ENCODE measurements around the gene PSMG1.
"Not testable (repeated sequence)": the region's sequence is repeated elsewhere in the genome, so short reads cannot be mapped to it uniquely, and the experiment has no call there.

The PSMG1 gene

GRCh38 chr21:39144191-39144590 is 39.1 kb downstream of the PSMG1 start:
- no peaks in the 10 kb centered on the region for H3K36me3 ChIP-seq (ENCODE audit: control insufficient read depth, insufficient read depth, low read length)
- H3K27me3 ChIP-seq (replicated peaks; ENCODE audit: control insufficient read depth, insufficient read depth, low read length), result no peaks in the 10 kb centered on the region
- no peak for TF ChIP-seq CTCF (IDR thresholded peaks at IDR 0.05; ENCODE audit: insufficient read depth, low read length, poor library complexity, severe bottlenecking)
- DNase-seq (ENCODE audit: extremely low read depth, insufficient read length), result no peak
- no peak overlapping the region for H3K4me3 ChIP-seq (replicated peaks; ENCODE audit: low read depth, low read length)

GRCh38 chr21:39142972-39143371 is 40.3 kb downstream of the PSMG1 start:
- H3K4me3 ChIP-seq (replicated peaks; ENCODE audit: low read depth, low read length), result no peak overlapping the region
- no peaks in the 10 kb centered on the region for H3K36me3 ChIP-seq (ENCODE audit: control insufficient read depth, insufficient read depth, low read length)
- TF ChIP-seq CTCF (IDR thresholded peaks at IDR 0.05; ENCODE audit: insufficient read depth, low read length, poor library complexity, severe bottlenecking), result no peak
- no peaks in the 10 kb centered on the region for H3K27me3 ChIP-seq (replicated peaks; ENCODE audit: control insufficient read depth, insufficient read depth, low read length)
- DNase-seq (ENCODE audit: extremely low read depth, insufficient read length), result no peak

- H3K27me3 ChIP-seq (replicated peaks; ENCODE audit: control insufficient read depth, insufficient read depth, low read length), result no peaks in the 10 kb centered on the region
- H3K4me3 ChIP-seq (replicated peaks; ENCODE audit: low read depth, low read length), result no peak overlapping the region
- no peak for TF ChIP-seq CTCF (IDR thresholded peaks at IDR 0.05; ENCODE audit: insufficient read depth, low read length, poor library complexity, severe bottlenecking)
- no peaks in the 10 kb centered on the region for H3K36me3 ChIP-seq (ENCODE audit: control insufficient read depth, insufficient read depth, low read length)
- no peak for DNase-seq (ENCODE audit: extremely low read depth, insufficient read length)
Observed at GRCh38 chr21:39141502-39141901, 41.7 kb downstream of the PSMG1 start.

GRCh38 chr21:39137248-39138178 is 45.7 kb downstream of the PSMG1 start:
- no peaks in the 10 kb centered on the region for H3K36me3 ChIP-seq (ENCODE audit: control insufficient read depth, insufficient read depth, low read length)
- no peak for DNase-seq (ENCODE audit: extremely low read depth, insufficient read length)
- no peaks in the 10 kb centered on the region; the same call in 1 of the 2 replicates for H3K27me3 ChIP-seq (replicated peaks; ENCODE audit: control insufficient read depth, insufficient read depth, low read length)
- no peak overlapping the region for H3K4me3 ChIP-seq (replicated peaks; ENCODE audit: low read depth, low read length)
- no peak for TF ChIP-seq CTCF (IDR thresholded peaks at IDR 0.05; ENCODE audit: insufficient read depth, low read length, poor library complexity, severe bottlenecking)

DNA sequence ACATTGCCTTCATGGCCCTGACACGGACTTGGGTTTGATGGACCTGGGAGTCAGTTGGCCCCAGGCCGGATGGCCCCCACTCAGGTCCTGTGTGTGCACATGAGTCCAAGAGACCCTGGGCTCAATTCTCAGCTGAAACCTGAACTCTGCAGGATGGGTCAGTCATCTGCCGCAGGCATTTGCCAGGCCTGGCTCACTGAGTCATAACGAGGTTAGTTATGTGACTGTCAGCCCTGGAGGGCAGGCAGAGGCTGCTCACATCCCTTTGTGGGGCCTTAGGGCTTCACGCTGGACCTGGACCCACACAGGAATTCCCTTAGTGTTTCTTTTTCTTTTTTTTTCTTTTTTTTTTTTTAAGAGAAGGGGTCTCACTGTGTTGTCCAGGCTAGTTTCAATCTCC is 46.5 kb downstream of the PSMG1 start:
- DNase-seq (ENCODE audit: extremely low read depth, insufficient read length), result no peak
- no peak for TF ChIP-seq CTCF (IDR thresholded peaks at IDR 0.05; ENCODE audit: insufficient read depth, low read length, poor library complexity, severe bottlenecking)
- no peaks in the 10 kb centered on the region for H3K36me3 ChIP-seq (ENCODE audit: control insufficient read depth, insufficient read depth, low read length)

DNA sequence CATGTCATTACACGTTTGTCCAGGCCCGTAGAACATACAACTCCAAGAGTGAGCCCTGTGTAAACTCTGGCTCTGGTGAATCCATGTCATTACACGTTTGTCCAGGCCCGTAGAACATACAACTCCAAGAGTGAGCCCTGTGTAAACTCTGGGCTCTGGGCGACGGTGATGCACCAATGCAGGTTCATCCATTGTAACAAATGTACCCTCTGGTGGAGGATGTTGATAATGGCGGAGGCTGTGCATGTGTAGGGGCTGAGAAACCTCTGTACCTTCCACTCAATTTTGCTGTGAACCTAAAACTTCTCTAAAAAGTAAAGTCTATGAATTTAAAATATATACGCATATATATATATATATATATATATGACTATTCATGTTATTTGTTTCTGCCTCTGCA is 47.1 kb downstream of the PSMG1 start:
- not testable (repeated sequence) for H3K36me3 ChIP-seq (ENCODE audit: control insufficient read depth, insufficient read depth, low read length); DNase-seq (ENCODE audit: extremely low read depth, insufficient read length); H3K4me3 ChIP-seq (replicated peaks; ENCODE audit: low read depth, low read length)

More for the DNA sequence above, 46.5 kb downstream of the PSMG1 start:
- H3K4me3 ChIP-seq (replicated peaks; ENCODE audit: low read depth, low read length), result no peak overlapping the region
- no peaks in the 10 kb centered on the region; the same call in 1 of the 2 replicates for H3K27me3 ChIP-seq (replicated peaks; ENCODE audit: control insufficient read depth, insufficient read depth, low read length)

More for the DNA sequence above, 47.1 kb downstream of the PSMG1 start:
- not testable (repeated sequence) for H3K27me3 ChIP-seq (replicated peaks; ENCODE audit: control insufficient read depth, insufficient read depth, low read length)

All from GM06990 (cell line).